HepG2 (cell line): Measurements from ENCODE around the gene CPXM1. TPM values are rescaled to one million over a fixed set of nuclear protein-coding genes. Genes with fewer than 3 reads are reported as not detected.

Experiments
- ARID4A ChIP-seq: sonication (generic); formaldehyde crosslinking; IDR thresholded peaks from 2 replicates; pipeline ENCODE4 v1.5.0; 2020; ENCODE audit warnings: mild to moderate bottlenecking, missing genetic modification reagents, borderline replicate concordance
- GABPB1 ChIP-seq: IDR thresholded peaks from 2 replicates; pipeline ENCODE4 v1.6.1; 2016; ENCODE audit warnings: mild to moderate bottlenecking, missing genetic modification reagents, moderate library complexity, missing compliant biosample characterization
- HCFC1 ChIP-seq: fragments of 150-350 bp; IDR thresholded peaks from 2 replicates; pipeline ENCODE4 v1.6.1; 2014; ENCODE audit warnings: low read depth, low read length
- HHEX ChIP-seq: IDR thresholded peaks from 2 replicates; pipeline ENCODE4 v1.6.1; 2016; ENCODE audit warnings: control low read depth
- HNF4G ChIP-seq, 2 experiments: sonication (generic) in 1 of 2; formaldehyde crosslinking in 1 of 2; IDR thresholded peaks; 2 replicates each; pipeline versions ENCODE4 v1.4.0 to v1.6.1; 2011 to 2020; ENCODE audit warnings: borderline replicate concordance in 2 of 2, low read depth in 2 of 2, mild to moderate bottlenecking in 2 of 2, low read length in 1 of 2, missing genetic modification reagents in 1 of 2, moderate library complexity in 1 of 2
- JARID2 ChIP-seq: sonication (generic); formaldehyde crosslinking; IDR thresholded peaks from 2 replicates; pipeline ENCODE4 v1.8.1; 2023; ENCODE audit warnings: missing genetic modification reagents, inconsistent platforms; ENCODE audit not compliant: insufficient replicate concordance
- MBD4 ChIP-seq: IDR thresholded peaks from 2 replicates; pipeline ENCODE4 v1.6.1; 2012; ENCODE audit warnings: low read length, inconsistent platforms, borderline replicate concordance
- MBNL3 ChIP-seq: fragments of 250-450 bp; sonication (Bioruptor Pico); conservative IDR thresholded peaks from 2 replicates; pipeline ENCODE4 v1.8.0; 2022; ENCODE audit warnings: mild to moderate bottlenecking, inconsistent platforms
- MED1 ChIP-seq: sonication (generic); formaldehyde crosslinking; IDR thresholded peaks from 2 replicates; pipeline ENCODE4 v1.4.0; 2020; ENCODE audit warnings: missing genetic modification reagents
- NCOR1 ChIP-seq: fragments of 200-600 bp; sonication (generic); IDR thresholded peaks from 2 replicates; pipeline ENCODE4 v1.7.0; 2017; ENCODE audit warnings: antibody characterized with exemption, low read length, borderline replicate concordance
- NFYB ChIP-seq: sonication (generic); formaldehyde crosslinking; IDR thresholded peaks from 2 replicates; pipeline ENCODE4 v1.4.0; 2020; ENCODE audit warnings: missing genetic modification reagents
- NR0B2 ChIP-seq: sonication (generic); formaldehyde crosslinking; IDR thresholded peaks from 2 replicates; pipeline ENCODE4 v1.4.0; 2020; ENCODE audit warnings: mild to moderate bottlenecking, missing genetic modification reagents
- PAF1 ChIP-seq: IDR thresholded peaks from 2 replicates; pipeline ENCODE4 v1.6.1; 2016; ENCODE audit warnings: missing genetic modification reagents, missing compliant biosample characterization
- PHF5A ChIP-seq: IDR thresholded peaks from one replicate; pipeline ENCODE4 v1.6.1; 2018; ENCODE audit warnings: low read depth, missing genetic modification reagents; ENCODE audit not compliant: unreplicated experiment
- RBAK ChIP-seq: sonication (generic); formaldehyde crosslinking; IDR thresholded peaks from 2 replicates; pipeline ENCODE4 v1.5.1; 2020; ENCODE audit warnings: mild to moderate bottlenecking, missing genetic modification reagents
- REPIN1 ChIP-seq: sonication (generic); formaldehyde crosslinking; IDR thresholded peaks from 2 replicates; pipeline ENCODE4 v1.8.0; 2022; ENCODE audit warnings: missing genetic modification reagents, low read depth, mild to moderate bottlenecking, borderline replicate concordance
- SCMH1 ChIP-seq: sonication (generic); formaldehyde crosslinking; IDR thresholded peaks from 2 replicates; pipeline ENCODE4 v1.9.0; 2021; ENCODE audit warnings: missing genetic modification reagents, mild to moderate bottlenecking, borderline replicate concordance
- SUZ12 ChIP-seq: fragments of 150-350 bp; IDR thresholded peaks from 2 replicates; pipeline ENCODE4 v1.6.1; 2014; ENCODE audit warnings: low read depth, low read length
- TBX2 ChIP-seq: sonication (generic); formaldehyde crosslinking; IDR thresholded peaks from 2 replicates; pipeline ENCODE4 v1.5.0; 2020; ENCODE audit warnings: missing genetic modification reagents, mild to moderate bottlenecking, borderline replicate concordance
- TEAD3 ChIP-seq: optimal IDR thresholded peaks from 2 replicates; pipeline ENCODE3; 2016; ENCODE audit warnings: borderline replicate concordance
- TOPORS ChIP-seq: sonication (generic); formaldehyde crosslinking; IDR thresholded peaks from 2 replicates; pipeline ENCODE4 v1.8.0; 2023; ENCODE audit warnings: mild to moderate bottlenecking, missing genetic modification reagents
- U2AF2 ChIP-seq: fragments of 200-400 bp; formaldehyde crosslinking; IDR thresholded peaks from 2 replicates; pipeline ENCODE4 v1.6.1; 2017; ENCODE audit warnings: low read depth, mild to moderate bottlenecking, low read length
- ZFP37 ChIP-seq: sonication (generic); formaldehyde crosslinking; IDR thresholded peaks from 2 replicates; pipeline ENCODE4 v1.4.0; 2020; ENCODE audit warnings: missing genetic modification reagents, borderline replicate concordance
- ZNF260 ChIP-seq: sonication (generic); formaldehyde crosslinking; IDR thresholded peaks from 2 replicates; pipeline ENCODE4 v1.4.0; 2020; ENCODE audit warnings: missing genetic modification reagents, low read depth, mild to moderate bottlenecking, borderline replicate concordance
- ZNF552 ChIP-seq: sonication (generic); formaldehyde crosslinking; IDR thresholded peaks from 2 replicates; pipeline ENCODE4 v1.9.0; 2022; ENCODE audit warnings: missing genetic modification reagents, mild to moderate bottlenecking, borderline replicate concordance
- ZNF780A ChIP-seq: sonication (generic); formaldehyde crosslinking; IDR thresholded peaks from 2 replicates; pipeline ENCODE4 v1.8.0; 2022; ENCODE audit warnings: mild to moderate bottlenecking, missing genetic modification reagents, moderate library complexity
- polyA plus RNA-seq, 8 experiments: library from polyadenylated mRNA; depleted of rRNA in 3 of 8; stranded (reverse) in 7 of 8; unstranded in 1 of 8; fragments of >200 nt; fragmentation: Illumina TruSeq in 4 of 8; extraction: Trizol in 4 of 8; gene quantifications; 2 replicates each; pipeline versions ENCODE4 v1.2.1 to v1.2.3, GENCODE V29; 2011 to 2016; ENCODE audit warnings: low read depth in 4 of 8, missing spikeins in 1 of 8, mixed read lengths in 1 of 8; ENCODE audit not compliant: insufficient read depth in 1 of 8
- total RNA-seq, 5 experiments: library from RNA; depleted of rRNA; stranded (reverse); fragments of >200 nt; fragmentation: Illumina TruSeq; extraction: Trizol; gene quantifications; 2 replicates each; pipeline ENCODE4 v1.2.3, GENCODE V29; 2016; ENCODE audit warnings: low read depth in 1 of 5

CPXM1 gene
- total and polyA plus RNA-seq, 2 of the 13 experiments (the other 11 are each of a cell fraction or from before 2014, with no cell fraction given), result 0.07 TPM; not detected in 1

- TF ChIP-seq ARID4A (CRISPR knock-in tag) (peak; percentile 98), SUZ12 (no peak), PHF5A (CRISPR knock-in tag) (no peak), MBNL3 (CRISPR knock-in tag) (no peak), ZFP37 (CRISPR knock-in tag) (peak; percentile 94), HCFC1 (peak; percentile 93), ZNF780A (CRISPR knock-in tag) (0 out of 2 replicates have a peak, but pooled peaks have one; percentile 87), HHEX (CRISPR knock-in tag) (0 out of 2 replicates have a peak, but pooled peaks have one; percentile 10), GABPB1 (CRISPR knock-in tag) (peak; percentile 98), NFYB (peak; percentile 21), TEAD3 (CRISPR knock-in tag) (peak; percentile 68), REPIN1 (CRISPR knock-in tag) (peak; percentile 83), MED1 (CRISPR knock-in tag) (peak; percentile 79), NCOR1 (no peak), TOPORS (peak; percentile 100), MBD4 (no peak), JARID2 (CRISPR knock-in tag) (peak; percentile 72), NR0B2 (peak; percentile 97), U2AF2 (0 out of 2 replicates have a peak, but pooled peaks have one; percentile 44), TBX2 (peak; percentile 93), SCMH1 (CRISPR knock-in tag) (no peak), ZNF260 (CRISPR knock-in tag) (peak; percentile 96; the same call in 1 of the 2 replicates), HNF4G (IDR thresholded peaks at IDR 0.05; ENCODE audit: borderline replicate concordance, low read depth, low read length) (peak; percentile 15; the same call in 1 of the 2 replicates), HNF4G (CRISPR knock-in tag; IDR thresholded peaks at IDR 0.05; ENCODE audit: borderline replicate concordance, low read depth) (no peak; the same call in 1 of the 2 replicates), PAF1 (CRISPR knock-in tag) (no peak), RBAK (CRISPR knock-in tag) (no peak; the same call in 1 of the 2 replicates), ZNF552 (CRISPR knock-in tag) (peak; percentile 97)
These were observed 39.9 kb upstream of the CPXM1 start, which contains the start of the genes PCED1A and VPS16 (continued) for GRCh38 chr20:2840138-2840966.
